ENCODE measurements around the gene KLHL42.
A peak's percentile ranks its signal among the peaks of the same experiment; 100 is the strongest.

Gene KLHL42

GRCh38 chr12:27822076-27822712 lies 42.2 kb downstream of the KLHL42 start:
- H3K4me3 ChIP-seq (ENCODE audit: low read depth, low read length): no peak overlapping the region
- TF ChIP-seq CTCF (conservative IDR thresholded peaks at IDR 0.05; ENCODE audit: low read depth, low read length): no peak
- peak; percentile 92 for DNase-seq (ENCODE audit: low read depth)

DNA sequence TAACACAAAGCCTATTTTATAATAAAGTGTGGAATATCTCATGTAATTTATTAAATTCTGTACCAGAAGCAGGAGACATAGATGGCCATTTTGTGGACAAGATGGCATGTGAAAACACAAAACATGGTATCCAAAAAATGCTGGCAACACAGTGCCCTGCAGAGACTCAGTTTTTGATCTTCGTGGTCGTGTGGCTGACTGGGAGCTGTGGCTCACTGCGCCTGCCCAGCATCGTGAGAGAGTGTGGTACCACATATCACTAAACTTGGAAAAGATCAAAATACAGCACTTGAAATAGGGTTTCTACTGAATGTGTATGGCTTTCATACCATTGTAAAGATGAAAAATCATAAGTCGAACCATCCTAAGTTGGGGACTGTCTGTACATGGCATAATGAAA lies 43.0 kb downstream of the KLHL42 start:
- no peak overlapping the region for H3K4me3 ChIP-seq (ENCODE audit: low read depth, low read length)
- TF ChIP-seq CTCF (conservative IDR thresholded peaks at IDR 0.05; ENCODE audit: low read depth, low read length): no peak
- DNase-seq (ENCODE audit: low read depth): no peak

- no peak for DNase-seq (ENCODE audit: low read depth)
- TF ChIP-seq CTCF (conservative IDR thresholded peaks at IDR 0.05; ENCODE audit: low read depth, low read length): no peak
- H3K4me3 ChIP-seq (ENCODE audit: low read depth, low read length): no peak overlapping the region
These were observed 44.3 kb downstream of the KLHL42 start for GRCh38 chr12:27824126-27824842.

DNA sequence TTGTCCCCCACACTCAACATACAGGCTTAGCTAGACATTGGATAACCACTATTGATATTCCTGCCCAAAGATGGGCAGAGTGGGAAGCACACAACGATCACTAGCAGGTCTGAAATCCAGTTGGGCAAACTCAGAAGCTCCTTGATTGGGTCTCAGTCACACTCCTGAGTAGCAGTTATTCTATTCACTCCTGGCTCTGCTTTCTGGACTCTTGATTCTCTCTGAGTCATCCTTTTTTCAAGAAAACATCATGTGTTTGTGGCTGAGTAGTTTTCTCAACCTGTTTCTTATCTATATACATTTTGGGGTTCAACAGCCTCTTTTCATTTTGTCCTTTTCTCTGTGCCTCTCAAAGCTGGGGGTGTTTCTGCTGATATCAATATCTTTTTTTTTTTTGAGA lies 46.0 kb downstream of the KLHL42 start:
- no peak overlapping the region for H3K4me3 ChIP-seq (ENCODE audit: low read depth, low read length)
- peak; percentile 39 for DNase-seq (ENCODE audit: low read depth)
- TF ChIP-seq CTCF (conservative IDR thresholded peaks at IDR 0.05; ENCODE audit: low read depth, low read length): no peak

GRCh38 chr12:27828196-27828595 lies 48.2 kb downstream of the KLHL42 start:
- TF ChIP-seq CTCF (conservative IDR thresholded peaks at IDR 0.05; ENCODE audit: low read depth, low read length): no peak
- H3K4me3 ChIP-seq (ENCODE audit: low read depth, low read length): no peak overlapping the region
- DNase-seq (ENCODE audit: low read depth): no peak

DNA sequence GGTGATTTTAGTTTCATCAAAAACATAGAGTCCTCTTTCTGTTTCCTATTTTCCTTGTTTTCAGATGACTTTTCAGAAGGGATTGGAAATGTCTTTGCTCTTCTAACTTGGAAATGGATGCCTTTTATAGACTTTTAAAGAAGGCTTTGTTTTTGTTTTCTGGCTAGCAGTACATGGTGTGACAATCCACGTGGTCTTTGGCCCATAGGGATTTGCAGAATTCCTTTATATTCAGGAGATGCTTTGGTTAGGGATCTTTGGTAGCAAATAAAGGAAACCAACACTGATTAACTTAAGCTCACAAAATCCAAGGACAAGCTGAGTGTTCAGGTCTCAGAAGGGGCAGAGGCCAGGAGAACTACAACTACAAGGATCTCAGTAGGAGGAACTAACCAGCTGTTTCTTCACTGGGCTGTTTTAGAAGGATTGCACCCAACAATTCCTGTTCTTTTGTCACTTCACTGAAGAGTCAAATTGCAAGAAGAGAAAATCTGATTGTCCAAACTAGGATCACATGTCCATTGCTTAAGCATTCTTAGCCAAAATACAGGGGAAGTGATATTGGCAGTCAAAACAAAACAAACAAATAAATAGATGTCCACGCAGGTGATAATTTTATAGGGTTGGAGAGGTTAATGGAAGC lies 58.6 kb downstream of the KLHL42 start:
- no peak for DNase-seq (ENCODE audit: low read depth)
- no peak overlapping the region for H3K4me3 ChIP-seq (ENCODE audit: low read depth, low read length)
- TF ChIP-seq CTCF (conservative IDR thresholded peaks at IDR 0.05; ENCODE audit: low read depth, low read length): no peak
